Thoracic aorta (tissue), 2 donors: ENCODE data around the gene CCNH. TPM values are rescaled to one million over a fixed set of nuclear protein-coding genes. Genes with fewer than 3 reads are reported as not detected.

Experiments used
- ATAC-seq: fragments of 150-250 bp; one replicate; pipeline ENCODE4 v1.8.0; 2017; ENCODE audit warnings: low read depth; ENCODE audit not compliant: insufficient number of reproducible peaks, low FRiP score
- DNase-seq: peaks from one replicate; pipeline ENCODE4 v3.0.0-alpha.2; 2020; ENCODE audit warnings: low spot score
- H3K27ac ChIP-seq, 2 donors: fragments of 200-600 bp; sonication (generic); 1 replicate in 1 of 2; 2 replicates in 1 of 2; pipeline ENCODE4 v1.5.1; 2016; ENCODE audit warnings: mild to moderate bottlenecking in 2 of 2, moderate library complexity in 2 of 2
- H3K27me3 ChIP-seq: fragments of 200-600 bp; sonication (generic); replicated peaks from 2 replicates; pipeline ENCODE4 v1.6.0; 2016; ENCODE audit warnings: mild to moderate bottlenecking; ENCODE audit not compliant: insufficient read depth
- H3K36me3 ChIP-seq: fragments of 200-600 bp; sonication (generic); one replicate; pipeline ENCODE4 v1.5.1; 2016
- H3K4me1 ChIP-seq, 2 donors: fragments of 200-600 bp; sonication (generic); 1 replicate in 1 of 2; 2 replicates in 1 of 2; pipeline versions ENCODE4 v1.5.1 to v1.6.0; 2016; ENCODE audit warnings: low read depth in 2 of 2, mild to moderate bottlenecking in 1 of 2; ENCODE audit not compliant: control insufficient read depth in 1 of 2
- H3K4me3 ChIP-seq: fragments of 200-600 bp; sonication (generic); 2 replicates; pipeline ENCODE4 v1.5.1; 2016; ENCODE audit warnings: mild to moderate bottlenecking
- H3K9me3 ChIP-seq: fragments of 200-600 bp; sonication (generic); 2 replicates; pipeline ENCODE4 v1.5.1; 2016
- total RNA-seq, 2 donors: library from RNA; depleted of rRNA; stranded (reverse); fragments of >200 nt; gene quantifications; one replicate each; pipeline versions ENCODE4 v1.1.0 to v1.2.3, GENCODE V29; 2016
- TF ChIP-seq, protein P1 (sequence below): fragments of 200-600 bp; sonication (generic); IDR thresholded peaks from one replicate; pipeline ENCODE4 v1.5.1; 2019; ENCODE audit warnings: antibody characterized with exemption

CCNH gene
- total RNA-seq, 2 donors from 2014 or later, result 172 to 203 TPM

DNA sequence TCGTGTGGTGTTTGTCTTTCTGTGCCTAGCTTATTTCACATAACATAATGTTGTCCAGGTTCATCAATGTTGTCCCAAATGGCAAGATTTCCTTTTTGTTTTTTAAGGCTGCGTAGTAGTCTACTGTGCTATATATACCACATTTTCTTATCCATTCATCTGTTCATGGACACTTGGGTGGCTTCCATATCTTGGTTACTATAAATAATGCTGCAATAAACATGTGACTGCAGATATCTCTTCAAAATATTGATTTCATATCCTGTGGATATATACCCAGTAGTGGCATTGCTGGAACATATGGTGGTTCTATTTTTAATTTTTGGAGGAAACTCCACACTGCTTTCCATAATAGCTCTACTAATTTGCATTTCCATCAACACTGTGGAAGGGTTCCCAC lies 25.5 kb upstream of the CCNH start:
- ATAC-seq, result no peak

DNA sequence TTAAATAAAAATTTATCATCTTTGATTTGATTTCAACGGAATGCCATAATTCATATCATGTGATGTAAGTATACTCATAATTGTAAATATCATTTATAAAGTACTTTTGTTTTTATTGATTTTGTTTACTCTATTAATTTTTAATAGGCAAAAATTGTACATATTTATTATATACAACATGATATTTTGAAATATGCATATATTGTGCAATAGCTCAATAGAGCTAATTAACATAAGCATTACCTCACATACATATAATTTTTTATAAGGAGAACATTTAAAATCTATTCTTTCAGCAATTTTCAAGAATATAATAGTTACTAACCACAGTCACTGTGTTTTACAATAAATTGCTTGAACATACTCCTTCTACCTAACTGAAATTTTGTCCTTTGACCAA lies 25.0 kb upstream of the CCNH start:
- DNase-seq, result no peak
- no peaks in the 10 kb centered on the region for H3K27me3 ChIP-seq
- TF ChIP-seq, protein P1, sequence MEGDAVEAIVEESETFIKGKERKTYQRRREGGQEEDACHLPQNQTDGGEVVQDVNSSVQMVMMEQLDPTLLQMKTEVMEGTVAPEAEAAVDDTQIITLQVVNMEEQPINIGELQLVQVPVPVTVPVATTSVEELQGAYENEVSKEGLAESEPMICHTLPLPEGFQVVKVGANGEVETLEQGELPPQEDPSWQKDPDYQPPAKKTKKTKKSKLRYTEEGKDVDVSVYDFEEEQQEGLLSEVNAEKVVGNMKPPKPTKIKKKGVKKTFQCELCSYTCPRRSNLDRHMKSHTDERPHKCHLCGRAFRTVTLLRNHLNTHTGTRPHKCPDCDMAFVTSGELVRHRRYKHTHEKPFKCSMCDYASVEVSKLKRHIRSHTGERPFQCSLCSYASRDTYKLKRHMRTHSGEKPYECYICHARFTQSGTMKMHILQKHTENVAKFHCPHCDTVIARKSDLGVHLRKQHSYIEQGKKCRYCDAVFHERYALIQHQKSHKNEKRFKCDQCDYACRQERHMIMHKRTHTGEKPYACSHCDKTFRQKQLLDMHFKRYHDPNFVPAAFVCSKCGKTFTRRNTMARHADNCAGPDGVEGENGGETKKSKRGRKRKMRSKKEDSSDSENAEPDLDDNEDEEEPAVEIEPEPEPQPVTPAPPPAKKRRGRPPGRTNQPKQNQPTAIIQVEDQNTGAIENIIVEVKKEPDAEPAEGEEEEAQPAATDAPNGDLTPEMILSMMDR, result no peak

More for the DNA sequence above, 25.5 kb upstream of the CCNH start:
- Histone ChIP-seq H3K4me3 (no peak overlapping the region), H3K4me1 (no peaks in the 10 kb centered on the region), H3K27me3 (no peaks in the 10 kb centered on the region), H3K9me3 (no peaks in the 10 kb centered on the region), H3K27ac (no peak overlapping the region), H3K36me3 (no peaks in the 10 kb centered on the region)
- DNase-seq, result no peak
- TF ChIP-seq, protein P1, result no peak

DNA sequence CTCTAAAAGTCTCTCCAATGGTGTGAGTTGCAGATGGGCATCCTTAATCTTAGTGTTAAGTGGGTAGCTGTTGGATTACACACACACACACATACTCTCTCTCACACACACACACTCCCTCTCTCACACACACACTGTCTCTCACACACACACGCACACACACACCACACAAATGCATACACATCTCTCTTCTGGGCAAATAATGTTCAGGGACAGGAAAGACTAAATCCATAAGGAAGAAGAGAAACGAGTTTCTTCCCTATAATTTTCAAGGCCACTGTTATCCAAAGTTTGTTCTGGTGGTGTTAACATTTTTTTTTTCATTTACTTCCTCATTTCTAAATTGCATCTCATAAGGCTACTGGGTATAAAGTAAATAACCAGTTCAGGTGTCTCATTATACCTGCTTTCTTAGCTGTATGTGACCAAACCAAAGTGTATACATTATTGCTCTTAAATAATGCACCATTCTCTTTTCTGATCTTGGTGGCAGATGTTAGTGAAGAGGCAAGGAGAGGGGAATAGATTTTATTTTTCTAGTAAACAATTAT lies 22.5 kb upstream of the CCNH start:
- ATAC-seq (no peak), DNase-seq (no peak)
- Histone ChIP-seq H3K27me3 (no peaks in the 10 kb centered on the region), H3K36me3 (no peaks in the 10 kb centered on the region), H3K9me3 (no peaks in the 10 kb centered on the region), H3K4me1 (no peaks in the 10 kb centered on the region), H3K4me3 (no peak overlapping the region), H3K27ac (no peak overlapping the region)
- TF ChIP-seq, protein P1, result no peak

More for the DNA sequence above, 25.0 kb upstream of the CCNH start:
- Histone ChIP-seq H3K9me3 (no peaks in the 10 kb centered on the region), H3K4me1 (no peaks in the 10 kb centered on the region), H3K4me3 (no peak overlapping the region), H3K27ac (no peak overlapping the region), H3K36me3 (no peaks in the 10 kb centered on the region)
- ATAC-seq, result no peak

DNA sequence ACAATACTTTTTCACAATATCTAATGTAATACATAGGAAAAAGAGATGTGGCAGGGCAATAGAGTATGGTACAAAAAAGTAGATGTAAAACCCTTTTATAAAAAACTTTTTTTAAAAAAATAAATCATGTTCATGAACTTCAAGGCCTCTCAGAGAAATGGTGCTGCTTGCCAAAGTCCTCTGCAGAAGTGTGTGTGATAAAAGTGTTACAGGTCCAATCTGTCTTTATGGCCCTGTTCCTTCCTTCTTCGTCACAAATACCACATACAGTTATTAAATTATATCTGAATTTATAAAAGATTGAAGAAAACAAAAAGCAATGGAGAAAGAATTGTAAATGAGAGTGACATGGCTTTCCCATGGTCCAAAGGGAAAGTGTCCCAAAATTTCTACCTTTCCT lies 21.7 kb upstream of the CCNH start:
- Histone ChIP-seq H3K36me3 (no peaks in the 10 kb centered on the region), H3K9me3 (no peaks in the 10 kb centered on the region), H3K4me3 (no peak overlapping the region), H3K27me3 (no peaks in the 10 kb centered on the region), H3K4me1 (no peaks in the 10 kb centered on the region), H3K27ac (no peak overlapping the region)
- TF ChIP-seq, protein P1, result no peak
- no peak for DNase-seq
- no peak for ATAC-seq

DNA sequence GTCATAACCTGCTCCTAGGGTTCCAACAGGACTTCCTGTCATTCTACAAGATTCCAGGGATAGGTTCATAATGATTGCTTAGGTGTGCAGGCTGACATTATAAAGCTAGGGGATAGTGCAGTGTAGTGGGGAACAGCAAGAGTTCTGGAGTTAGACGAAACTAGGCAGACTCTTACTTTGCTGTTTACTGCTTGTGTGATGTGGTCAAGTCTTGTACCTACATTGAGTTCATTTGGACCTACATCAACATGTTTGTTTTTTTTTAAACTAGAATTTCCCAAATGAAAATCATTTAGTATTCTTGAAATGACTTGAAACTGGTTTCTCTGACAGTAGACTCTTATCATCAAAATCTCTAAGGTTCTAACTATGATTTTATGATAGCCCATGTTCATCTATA lies 21.2 kb upstream of the CCNH start:
- DNase-seq (no peak), ATAC-seq (no peak)
- no peaks in the 10 kb centered on the region for H3K36me3 ChIP-seq
- H3K27ac ChIP-seq, result no peak overlapping the region
- H3K27me3 ChIP-seq, result no peaks in the 10 kb centered on the region
- no peaks in the 10 kb centered on the region for H3K9me3 ChIP-seq
- no peak overlapping the region for H3K4me3 ChIP-seq
- H3K4me1 ChIP-seq, result no peaks in the 10 kb centered on the region
- TF ChIP-seq, protein P1, result no peak
